ENCODE results near the gene ANXA7. TPM values are rescaled to one million over a fixed set of nuclear protein-coding genes. Genes with fewer than 3 reads are reported as not detected.
A peak's percentile ranks its signal among the peaks of the same experiment; 100 is the strongest.

ANXA7 gene
- total and polyA plus RNA-seq, 2 donors (not counting 1 experiment from before 2014, with no cell fraction given): 132 to 150 TPM

DNA sequence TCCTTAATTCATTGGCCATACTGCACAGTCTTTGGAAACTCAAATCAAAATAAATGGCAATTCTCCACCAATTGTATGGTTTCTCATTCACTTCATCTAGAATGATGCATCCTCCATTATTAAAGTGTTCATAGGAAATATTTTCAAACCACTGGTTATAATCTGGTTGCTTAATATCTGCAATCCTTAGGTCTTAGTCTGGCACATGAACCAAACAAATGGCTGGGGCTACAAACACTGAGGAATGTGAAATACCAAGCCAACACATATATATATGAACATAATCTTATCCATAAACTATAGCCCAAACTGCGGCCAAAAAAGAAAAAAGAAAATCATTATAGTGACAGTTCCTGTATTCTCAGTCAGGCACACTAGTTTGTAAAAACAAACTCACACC lies 25.2 kb upstream of the ANXA7 start:
- H3K27ac ChIP-seq (ENCODE audit: insufficient read depth, low read length): no peak overlapping the region

DNA sequence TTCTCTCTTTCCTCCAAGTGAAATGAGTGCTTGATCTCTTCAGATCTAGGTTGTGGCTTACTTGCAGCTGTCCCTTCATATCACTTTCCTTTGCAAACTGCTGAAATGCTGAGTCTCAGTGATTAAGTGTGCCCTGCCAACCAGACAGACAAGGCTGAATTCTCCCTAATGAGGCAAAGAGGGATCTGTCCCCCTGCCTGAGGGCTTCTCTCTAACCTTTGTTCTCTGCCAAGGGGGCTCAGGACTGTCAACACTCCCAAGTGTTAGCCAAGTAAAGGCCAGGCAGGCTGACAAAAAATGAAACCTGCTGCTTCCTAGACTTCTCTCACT lies 19.6 kb upstream of the ANXA7 start, which contains the start of gene MSS51:
Gene MSS51, minus strand, starts transcription at position 24 of the 330 bp plus-strand sequence. CDS start 5,277 bp downstream, outside the sequence.
- no peak for TF ChIP-seq EZH2 (IDR thresholded peaks at IDR 0.05; ENCODE audit: low read length, missing control alignments)
- TF ChIP-seq, protein P1, sequence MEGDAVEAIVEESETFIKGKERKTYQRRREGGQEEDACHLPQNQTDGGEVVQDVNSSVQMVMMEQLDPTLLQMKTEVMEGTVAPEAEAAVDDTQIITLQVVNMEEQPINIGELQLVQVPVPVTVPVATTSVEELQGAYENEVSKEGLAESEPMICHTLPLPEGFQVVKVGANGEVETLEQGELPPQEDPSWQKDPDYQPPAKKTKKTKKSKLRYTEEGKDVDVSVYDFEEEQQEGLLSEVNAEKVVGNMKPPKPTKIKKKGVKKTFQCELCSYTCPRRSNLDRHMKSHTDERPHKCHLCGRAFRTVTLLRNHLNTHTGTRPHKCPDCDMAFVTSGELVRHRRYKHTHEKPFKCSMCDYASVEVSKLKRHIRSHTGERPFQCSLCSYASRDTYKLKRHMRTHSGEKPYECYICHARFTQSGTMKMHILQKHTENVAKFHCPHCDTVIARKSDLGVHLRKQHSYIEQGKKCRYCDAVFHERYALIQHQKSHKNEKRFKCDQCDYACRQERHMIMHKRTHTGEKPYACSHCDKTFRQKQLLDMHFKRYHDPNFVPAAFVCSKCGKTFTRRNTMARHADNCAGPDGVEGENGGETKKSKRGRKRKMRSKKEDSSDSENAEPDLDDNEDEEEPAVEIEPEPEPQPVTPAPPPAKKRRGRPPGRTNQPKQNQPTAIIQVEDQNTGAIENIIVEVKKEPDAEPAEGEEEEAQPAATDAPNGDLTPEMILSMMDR (conservative IDR thresholded peaks at IDR 0.05 in 1 of 2, IDR thresholded peaks at IDR 0.05 in 1 of 2; ENCODE audit: low read depth in 1 of 2, low read length in 2 of 2): no peak
- Histone ChIP-seq H3K36me3 (ENCODE audit: control insufficient read depth, insufficient read depth, low read length) (peaks cover 4% of the 10 kb centered on the region), H3K27me3 (ENCODE audit: control insufficient read depth, insufficient read depth, low read length) (no peaks in the 10 kb centered on the region), H3K4me2 (ENCODE audit: extremely low read depth, insufficient read depth, low read length) (no peak within 1 kb of the TSS), H3K9me3 (ENCODE audit: control insufficient read depth, insufficient read depth, low read depth, low read length) (no peaks in the 10 kb centered on the region), H4K20me1 (ENCODE audit: control insufficient read depth, extremely low read depth, insufficient read depth, low read length) (no peaks in the 10 kb centered on the region), H2AFZ (ENCODE audit: low read length) (no peak within 1 kb of the TSS), H3K4me3 (replicated peaks in 1 of 4; ENCODE audit: control extremely low read depth in 1 of 4, insufficient read depth in 1 of 4, low read depth in 3 of 4, low read length in 4 of 4) (no peak within 1 kb of the TSS), H3K27ac (ENCODE audit: insufficient read depth, low read length) (no peak within 1 kb of the TSS), H3K79me2 (ENCODE audit: control insufficient read depth, insufficient read depth, low read length) (no peaks in the 10 kb centered on the region), H3K4me1 (ENCODE audit: control insufficient read depth, extremely low read depth, insufficient read depth, low read length) (no peaks in the 10 kb centered on the region), H3K9ac (ENCODE audit: insufficient read depth, low read length) (no peak within 1 kb of the TSS)
- DNase-seq (ENCODE audit: low read depth in 2 of 2): no peak

More for the DNA sequence above, 25.2 kb upstream of the ANXA7 start:
- no peaks in the 10 kb centered on the region for H3K79me2 ChIP-seq (ENCODE audit: control insufficient read depth, insufficient read depth, low read length)
- no peak overlapping the region for H3K9ac ChIP-seq (ENCODE audit: insufficient read depth, low read length)
- peak; percentile 36 to 45 for DNase-seq (ENCODE audit: low read depth in 2 of 2)
- TF ChIP-seq, protein P1 (conservative IDR thresholded peaks at IDR 0.05 in 1 of 2, IDR thresholded peaks at IDR 0.05 in 1 of 2; ENCODE audit: low read depth in 1 of 2, low read length in 2 of 2): no peak
- no peak for TF ChIP-seq EZH2 (IDR thresholded peaks at IDR 0.05; ENCODE audit: low read length, missing control alignments)
- H3K4me3 ChIP-seq (replicated peaks in 1 of 4; ENCODE audit: control extremely low read depth in 1 of 4, insufficient read depth in 1 of 4, low read depth in 3 of 4, low read length in 4 of 4): no peak overlapping the region
- H3K4me2 ChIP-seq (ENCODE audit: extremely low read depth, insufficient read depth, low read length): peak overlapping the region; percentile 8
- no peaks in the 10 kb centered on the region for H4K20me1 ChIP-seq (ENCODE audit: control insufficient read depth, extremely low read depth, insufficient read depth, low read length)
- peaks cover 5% of the 10 kb centered on the region for H3K4me1 ChIP-seq (ENCODE audit: control insufficient read depth, extremely low read depth, insufficient read depth, low read length)
- no peaks in the 10 kb centered on the region for H3K9me3 ChIP-seq (ENCODE audit: control insufficient read depth, insufficient read depth, low read depth, low read length)
- no peak overlapping the region for H2AFZ ChIP-seq (ENCODE audit: low read length)
- H3K27me3 ChIP-seq (ENCODE audit: control insufficient read depth, insufficient read depth, low read length): no peaks in the 10 kb centered on the region
- peaks cover 8% of the 10 kb centered on the region for H3K36me3 ChIP-seq (ENCODE audit: control insufficient read depth, insufficient read depth, low read length)

DNA sequence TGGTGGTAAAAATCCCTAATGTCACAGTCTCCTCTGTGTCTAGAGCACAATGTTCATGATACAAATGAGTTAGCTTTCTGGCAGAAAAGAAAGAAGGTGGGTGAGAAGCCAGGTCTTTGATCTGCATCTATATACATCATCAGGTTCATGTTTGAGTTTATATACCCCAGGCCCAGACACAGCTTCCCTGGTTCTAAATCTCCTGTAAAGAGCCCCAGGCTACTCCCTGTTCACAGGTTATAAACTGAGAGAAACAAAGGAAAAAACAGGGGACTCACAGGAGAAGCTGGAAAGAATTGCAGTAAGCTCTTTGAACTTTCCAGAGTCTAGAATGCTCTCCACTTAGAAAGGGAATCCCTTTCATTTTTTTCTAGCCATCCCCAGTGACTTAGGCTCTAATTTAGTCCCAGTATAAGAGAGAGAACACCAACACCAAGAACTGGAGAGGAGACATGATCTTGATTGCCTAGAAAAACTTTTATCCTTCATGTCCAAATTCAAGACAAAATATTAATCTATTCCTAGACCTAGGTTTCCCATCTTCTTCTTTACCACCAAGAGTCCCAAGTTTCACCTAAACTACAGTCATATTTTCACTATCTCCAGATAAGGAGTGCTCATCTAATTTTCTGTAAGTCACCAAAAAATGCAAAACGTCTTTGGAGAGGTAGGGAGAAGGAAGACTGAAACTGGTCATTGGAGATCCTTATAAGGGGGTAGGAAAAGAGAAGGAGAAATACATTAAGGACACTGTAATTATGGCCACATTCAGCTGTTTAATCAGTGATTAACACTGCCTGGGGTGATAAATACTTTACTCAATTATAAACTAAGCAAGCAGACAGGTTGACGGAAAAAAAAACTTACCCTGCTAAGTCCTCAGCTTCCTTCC lies 19.0 kb upstream of the ANXA7 start:
- Histone ChIP-seq H3K79me2 (ENCODE audit: control insufficient read depth, insufficient read depth, low read length) (no peaks in the 10 kb centered on the region), H3K4me2 (ENCODE audit: extremely low read depth, insufficient read depth, low read length) (no peak overlapping the region), H3K27ac (ENCODE audit: insufficient read depth, low read length) (no peak overlapping the region), H3K9me3 (ENCODE audit: control insufficient read depth, insufficient read depth, low read depth, low read length) (no peaks in the 10 kb centered on the region), H4K20me1 (ENCODE audit: control insufficient read depth, extremely low read depth, insufficient read depth, low read length) (no peaks in the 10 kb centered on the region), H3K4me3 (replicated peaks in 1 of 4; ENCODE audit: control extremely low read depth in 1 of 4, insufficient read depth in 1 of 4, low read depth in 3 of 4, low read length in 4 of 4) (no peak overlapping the region), H2AFZ (ENCODE audit: low read length) (no peak overlapping the region), H3K9ac (ENCODE audit: insufficient read depth, low read length) (no peak overlapping the region), H3K4me1 (ENCODE audit: control insufficient read depth, extremely low read depth, insufficient read depth, low read length) (no peaks in the 10 kb centered on the region), H3K27me3 (ENCODE audit: control insufficient read depth, insufficient read depth, low read length) (no peaks in the 10 kb centered on the region), H3K36me3 (ENCODE audit: control insufficient read depth, insufficient read depth, low read length) (peaks cover 4% of the 10 kb centered on the region)
- TF ChIP-seq, protein P1 (conservative IDR thresholded peaks at IDR 0.05 in 1 of 2, IDR thresholded peaks at IDR 0.05 in 1 of 2; ENCODE audit: low read depth in 1 of 2, low read length in 2 of 2): no peak
- DNase-seq (ENCODE audit: low read depth in 2 of 2): no peak
